DOHH2 (cell line): ENCODE data around the gene LAMC3.

Source experiments
- H3F3A ChIP-seq: fragments of 200-600 bp; sonication (generic), shearing (Covaris generic); 2 replicates; pipeline ENCODE4 v1.6.0; 2016; ENCODE audit warnings: antibody characterized with exemption, mild to moderate bottlenecking; ENCODE audit not compliant: control insufficient read depth, insufficient read depth
- H3K27ac ChIP-seq: fragments of 200-600 bp; sonication (generic); 2 replicates; pipeline ENCODE4 v1.5.1; 2014; ENCODE audit warnings: low read depth, mild to moderate bottlenecking, low read length, moderate library complexity
- H3K27me3 ChIP-seq: fragments of 200-600 bp; sonication (generic); 2 replicates; pipeline ENCODE4 v1.6.1; 2014; ENCODE audit warnings: mild to moderate bottlenecking, low read length, mixed read lengths; ENCODE audit not compliant: control insufficient read depth
- H3K36me3 ChIP-seq: fragments of 200-600 bp; sonication (generic); 2 replicates; pipeline ENCODE4 v1.6.1; 2014; ENCODE audit warnings: mild to moderate bottlenecking, low read length, moderate library complexity, mixed read lengths; ENCODE audit not compliant: control insufficient read depth
- H3K4me1 ChIP-seq: fragments of 200-600 bp; sonication (generic); 2 replicates; pipeline ENCODE4 v1.6.1; 2014; ENCODE audit warnings: mild to moderate bottlenecking, low read length, mixed read lengths; ENCODE audit not compliant: control insufficient read depth
- H3K4me2 ChIP-seq: fragments of 200-600 bp; sonication (generic); 2 replicates; pipeline ENCODE4 v1.6.0; 2014; ENCODE audit warnings: mild to moderate bottlenecking, low read length, moderate library complexity
- H3K4me3 ChIP-seq: fragments of 200-600 bp; sonication (generic); 2 replicates; pipeline ENCODE4 v1.5.1; 2014; ENCODE audit warnings: mild to moderate bottlenecking, low read length, mixed read lengths
- H3K79me2 ChIP-seq: fragments of 200-600 bp; sonication (generic); 2 replicates; pipeline ENCODE4 v1.6.1; 2014; ENCODE audit warnings: mild to moderate bottlenecking, low read length, mixed read lengths; ENCODE audit not compliant: control insufficient read depth
- H3K9me2 ChIP-seq: fragments of 200-600 bp; sonication (generic); replicated peaks from 2 replicates; pipeline ENCODE4 v1.6.1; 2014; ENCODE audit warnings: mild to moderate bottlenecking, low read length, mixed read lengths; ENCODE audit not compliant: control insufficient read depth
- H3K9me3 ChIP-seq: fragments of 200-600 bp; sonication (generic); 2 replicates; pipeline ENCODE4 v1.6.1; 2014; ENCODE audit warnings: antibody characterized with exemption, low read length, mixed read lengths; ENCODE audit not compliant: control insufficient read depth, insufficient read depth
- H4K20me1 ChIP-seq: fragments of 200-600 bp; sonication (generic); 2 replicates; pipeline ENCODE4 v1.6.0; 2014; ENCODE audit warnings: low read depth, mild to moderate bottlenecking, antibody characterized with exemption, low read length, moderate library complexity; ENCODE audit not compliant: control insufficient read depth, insufficient read depth
- CTCF ChIP-seq: fragments of 200-600 bp; sonication (generic); IDR thresholded peaks from one replicate; pipeline ENCODE4 v1.5.1; 2014; ENCODE audit warnings: antibody characterized with exemption, mild to moderate bottlenecking, low read depth, low read length; ENCODE audit not compliant: poor library complexity, severe bottlenecking
- EZH2phosphoT487 ChIP-seq: fragments of 200-600 bp; sonication (generic); IDR thresholded peaks from 2 replicates; pipeline ENCODE4 v1.6.1; 2017; ENCODE audit warnings: borderline replicate concordance, mild to moderate bottlenecking, antibody characterized with exemption, low read length, moderate library complexity, mixed read lengths

Gene LAMC3

GRCh38 chr9:131111186-131111853 is 102.3 kb downstream of the LAMC3 start:
- H3K36me3 ChIP-seq: no peaks in the 10 kb centered on the region
- no peaks in the 10 kb centered on the region for H3K9me2 ChIP-seq
- no peak overlapping the region for H3K4me3 ChIP-seq
- TF ChIP-seq EZH2phosphoT487 (no peak), CTCF (no peak)
- H3F3A ChIP-seq: no peaks in the 10 kb centered on the region
- no peaks in the 10 kb centered on the region for H4K20me1 ChIP-seq
- peaks cover 3% of the 10 kb centered on the region; the same call in 1 of the 2 replicates for H3K27me3 ChIP-seq
- H3K79me2 ChIP-seq: no peaks in the 10 kb centered on the region
- H3K9me3 ChIP-seq: no peaks in the 10 kb centered on the region
- H3K4me1 ChIP-seq: no peaks in the 10 kb centered on the region
- H3K4me2 ChIP-seq: no peak overlapping the region
- no peak overlapping the region for H3K27ac ChIP-seq

GRCh38 chr9:131111854-131112311 is 102.9 kb downstream of the LAMC3 start:
- Histone ChIP-seq H3K4me1 (no peaks in the 10 kb centered on the region), H4K20me1 (no peaks in the 10 kb centered on the region), H3F3A (no peaks in the 10 kb centered on the region), H3K9me3 (no peaks in the 10 kb centered on the region), H3K79me2 (no peaks in the 10 kb centered on the region), H3K36me3 (no peaks in the 10 kb centered on the region), H3K4me3 (no peak overlapping the region), H3K27ac (no peak overlapping the region), H3K27me3 (peaks cover 3% of the 10 kb centered on the region; the same call in 1 of the 2 replicates), H3K9me2 (no peaks in the 10 kb centered on the region), H3K4me2 (no peak overlapping the region)
- TF ChIP-seq EZH2phosphoT487: no peak
- no peak for TF ChIP-seq CTCF

GRCh38 chr9:131112374-131113154 is 103.6 kb downstream of the LAMC3 start:
- peaks cover 6% of the 10 kb centered on the region; the same call in 1 of the 2 replicates for H3K27me3 ChIP-seq
- TF ChIP-seq CTCF: no peak
- TF ChIP-seq EZH2phosphoT487: no peak
- H3K27ac ChIP-seq: no peak overlapping the region
- no peaks in the 10 kb centered on the region for H3K79me2 ChIP-seq
- H4K20me1 ChIP-seq: no peaks in the 10 kb centered on the region
- no peaks in the 10 kb centered on the region for H3K9me3 ChIP-seq
- no peak overlapping the region for H3K4me3 ChIP-seq
- H3K9me2 ChIP-seq: no peaks in the 10 kb centered on the region
- no peaks in the 10 kb centered on the region for H3K36me3 ChIP-seq
- no peaks in the 10 kb centered on the region for H3K4me1 ChIP-seq
- no peaks in the 10 kb centered on the region for H3F3A ChIP-seq
- H3K4me2 ChIP-seq: no peak overlapping the region
